Upper lobe of left lung (tissue), 4 donors: ENCODE data around the gene ANKS4B.

Experiments
- CTCF ChIP-seq, 6 experiments: fragments of 450-650 bp in 4 of 6; fragments of 200-600 bp in 2 of 6; sonication (generic) in 2 of 6; IDR thresholded peaks; one replicate each; pipeline ENCODE4 v1.5.1; 2016 to 2019; ENCODE audit warnings: antibody characterized with exemption in 6 of 6
- EP300 ChIP-seq, 4 donors: sonication (generic); formaldehyde crosslinking; IDR thresholded peaks; one replicate each; pipeline ENCODE4 v1.5.1; 2017; ENCODE audit warnings: antibody characterized with exemption in 4 of 4, control low read depth in 2 of 4
- POLR2A ChIP-seq, 4 donors: fragments of 450-650 bp; IDR thresholded peaks; one replicate each; pipeline ENCODE4 v1.5.1; 2016 to 2017; ENCODE audit warnings: antibody characterized with exemption in 4 of 4, mild to moderate bottlenecking in 2 of 4

- no peak for TF ChIP-seq POLR2A (IDR thresholded peaks at IDR 0.05)
- TF ChIP-seq CTCF (IDR thresholded peaks at IDR 0.05), result no peak
- TF ChIP-seq EP300 (IDR thresholded peaks at IDR 0.05), result no peak
Measured at GRCh38 chr16:21227866-21228265, 5.6 kb upstream of the ANKS4B start.
